Parathyroid adenoma (tissue), 2 donors: Measurements from ENCODE around the gene PGRMC2.

ENCODE experiments used
- H2AFZ ChIP-seq: fragments of 300-600 bp; sonication (generic); one replicate; pipeline ENCODE4 v1.7.0; 2017; ENCODE audit warnings: antibody characterized with exemption, mild to moderate bottlenecking
- H3K27ac ChIP-seq: fragments of 300-600 bp; sonication (generic); one replicate; pipeline ENCODE4 v1.7.0; 2017
- H3K27me3 ChIP-seq: fragments of 300-600 bp; sonication (generic); one replicate; pipeline ENCODE4 v1.7.0; 2017; ENCODE audit warnings: low read length; ENCODE audit not compliant: control insufficient read depth, insufficient read depth
- H3K36me3 ChIP-seq: fragments of 300-600 bp; sonication (generic); one replicate; pipeline ENCODE4 v1.7.0; 2017; ENCODE audit warnings: low read length; ENCODE audit not compliant: control insufficient read depth, insufficient read depth
- H3K4me1 ChIP-seq: fragments of 300-600 bp; sonication (generic); one replicate; pipeline ENCODE4 v1.7.0; 2017; ENCODE audit warnings: control low read depth
- H3K4me2 ChIP-seq: fragments of 300-600 bp; sonication (generic); one replicate; pipeline ENCODE4 v1.7.0; 2017; ENCODE audit warnings: low read length
- H3K4me3 ChIP-seq: fragments of 300-600 bp; sonication (generic); one replicate; pipeline ENCODE4 v1.7.0; 2017; ENCODE audit warnings: low read depth, low read length
- H3K79me2 ChIP-seq: fragments of 300-600 bp; sonication (generic); one replicate; pipeline ENCODE4 v1.7.0; 2017; ENCODE audit warnings: control low read depth
- H3K9ac ChIP-seq: fragments of 300-600 bp; sonication (generic); one replicate; pipeline ENCODE4 v1.7.0; 2017; ENCODE audit warnings: mild to moderate bottlenecking
- H3K9me3 ChIP-seq: fragments of 300-600 bp; sonication (generic); one replicate; pipeline ENCODE4 v1.7.0; 2017; ENCODE audit warnings: low read length; ENCODE audit not compliant: control insufficient read depth
- TF ChIP-seq, protein P1 (sequence below): fragments of 300-600 bp; sonication (generic); IDR thresholded peaks from one replicate; pipeline ENCODE4 v1.7.0; 2017; ENCODE audit warnings: antibody characterized with exemption, mild to moderate bottlenecking
- donor health status: primary hyperparathyroidism.

PGRMC2 gene

GRCh38 chr4:128322311-128322710 lies 34.7 kb upstream of the PGRMC2 start:
- no peaks in the 10 kb centered on the region for H3K79me2 ChIP-seq
- H3K4me3 ChIP-seq = no peak overlapping the region
- TF ChIP-seq, protein P1, sequence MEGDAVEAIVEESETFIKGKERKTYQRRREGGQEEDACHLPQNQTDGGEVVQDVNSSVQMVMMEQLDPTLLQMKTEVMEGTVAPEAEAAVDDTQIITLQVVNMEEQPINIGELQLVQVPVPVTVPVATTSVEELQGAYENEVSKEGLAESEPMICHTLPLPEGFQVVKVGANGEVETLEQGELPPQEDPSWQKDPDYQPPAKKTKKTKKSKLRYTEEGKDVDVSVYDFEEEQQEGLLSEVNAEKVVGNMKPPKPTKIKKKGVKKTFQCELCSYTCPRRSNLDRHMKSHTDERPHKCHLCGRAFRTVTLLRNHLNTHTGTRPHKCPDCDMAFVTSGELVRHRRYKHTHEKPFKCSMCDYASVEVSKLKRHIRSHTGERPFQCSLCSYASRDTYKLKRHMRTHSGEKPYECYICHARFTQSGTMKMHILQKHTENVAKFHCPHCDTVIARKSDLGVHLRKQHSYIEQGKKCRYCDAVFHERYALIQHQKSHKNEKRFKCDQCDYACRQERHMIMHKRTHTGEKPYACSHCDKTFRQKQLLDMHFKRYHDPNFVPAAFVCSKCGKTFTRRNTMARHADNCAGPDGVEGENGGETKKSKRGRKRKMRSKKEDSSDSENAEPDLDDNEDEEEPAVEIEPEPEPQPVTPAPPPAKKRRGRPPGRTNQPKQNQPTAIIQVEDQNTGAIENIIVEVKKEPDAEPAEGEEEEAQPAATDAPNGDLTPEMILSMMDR = no peak
- peak overlapping the region; percentile 54 for H3K27ac ChIP-seq
- no peaks in the 10 kb centered on the region for H3K27me3 ChIP-seq
- H3K9ac ChIP-seq = no peak overlapping the region
- H3K4me2 ChIP-seq = peak overlapping the region; percentile 40
- H3K4me1 ChIP-seq = peaks cover 6% of the 10 kb centered on the region
- H3K36me3 ChIP-seq = no peaks in the 10 kb centered on the region
- H3K9me3 ChIP-seq = no peaks in the 10 kb centered on the region
- H2AFZ ChIP-seq = no peak overlapping the region

DNA sequence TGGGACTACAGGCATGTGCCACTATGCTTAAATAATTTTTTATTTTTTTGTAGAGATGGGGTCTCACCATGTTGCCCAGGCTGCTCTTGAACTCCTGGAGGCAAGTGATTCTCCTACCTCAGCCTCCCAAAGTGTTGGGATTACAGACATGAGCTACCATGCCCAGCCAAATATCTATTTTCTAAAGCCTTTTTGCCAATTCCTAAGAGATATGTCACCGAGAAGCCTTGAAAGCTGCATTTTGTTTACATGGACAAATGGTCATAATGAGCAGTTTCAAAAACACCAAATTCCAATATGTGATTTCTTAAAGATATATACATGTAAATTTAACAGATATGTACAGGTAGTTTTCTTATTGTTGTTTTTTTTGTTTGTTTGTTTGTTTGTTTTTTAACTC lies 33.0 kb upstream of the PGRMC2 start:
- TF ChIP-seq, protein P1 = no peak
- Histone ChIP-seq H3K27me3 (no peaks in the 10 kb centered on the region), H3K9ac (no peak overlapping the region), H3K27ac (no peak overlapping the region), H3K4me3 (no peak overlapping the region), H3K4me2 (no peak overlapping the region), H3K79me2 (no peaks in the 10 kb centered on the region), H3K4me1 (peaks cover 6% of the 10 kb centered on the region), H3K9me3 (no peaks in the 10 kb centered on the region), H3K36me3 (no peaks in the 10 kb centered on the region), H2AFZ (no peak overlapping the region)

DNA sequence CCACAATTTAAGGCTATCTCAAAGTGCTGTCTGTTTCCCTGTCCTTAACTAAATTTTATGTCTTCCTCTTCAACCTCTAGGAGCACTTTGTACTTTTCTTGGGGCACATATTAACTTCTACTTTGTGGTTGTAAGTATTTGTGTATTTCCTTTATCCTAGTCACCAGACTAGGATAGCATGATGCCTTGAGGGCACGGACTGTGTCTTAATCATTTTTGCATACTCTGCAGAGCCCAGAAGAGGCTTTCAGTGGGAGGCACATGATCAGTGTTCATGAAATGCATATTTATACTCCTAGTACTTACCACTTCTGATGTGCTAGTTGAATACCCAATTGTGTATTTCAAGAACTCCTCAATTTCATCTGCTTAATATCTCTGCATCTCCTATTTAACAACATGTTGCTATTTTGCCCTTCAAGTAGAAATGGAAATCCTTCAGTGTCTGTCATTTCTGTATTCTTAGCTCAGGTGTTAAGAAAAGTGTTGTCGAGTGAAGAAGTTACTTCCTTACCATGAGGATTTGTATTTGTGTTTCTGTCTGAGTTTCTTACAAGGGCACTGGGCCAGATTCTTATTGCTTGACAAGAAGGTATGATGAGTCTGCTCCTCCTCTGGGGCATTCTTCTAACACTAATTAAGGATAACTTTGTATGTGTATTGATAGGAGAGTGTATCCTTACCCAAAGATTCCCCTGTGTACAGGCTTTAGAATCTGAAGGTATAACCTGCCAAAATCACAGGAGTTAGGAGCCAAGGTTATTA lies 28.3 kb upstream of the PGRMC2 start:
- Histone ChIP-seq H3K36me3 (no peaks in the 10 kb centered on the region), H3K4me1 (no peaks in the 10 kb centered on the region), H3K27me3 (no peaks in the 10 kb centered on the region), H3K4me3 (no peak overlapping the region), H3K79me2 (no peaks in the 10 kb centered on the region), H3K9me3 (no peaks in the 10 kb centered on the region), H3K9ac (no peak overlapping the region), H2AFZ (no peak overlapping the region), H3K4me2 (no peak overlapping the region), H3K27ac (no peak overlapping the region)
- TF ChIP-seq, protein P1 = no peak

GRCh38 chr4:128311659-128312403 lies 24.2 kb upstream of the PGRMC2 start:
- no peaks in the 10 kb centered on the region for H3K9me3 ChIP-seq
- no peaks in the 10 kb centered on the region for H3K27me3 ChIP-seq
- no peak overlapping the region for H2AFZ ChIP-seq
- no peak overlapping the region for H3K4me3 ChIP-seq
- peak overlapping the region; percentile 24 for H3K27ac ChIP-seq
- no peaks in the 10 kb centered on the region for H3K79me2 ChIP-seq
- peaks cover 9% of the 10 kb centered on the region for H3K4me1 ChIP-seq
- TF ChIP-seq, protein P1 = no peak
- peak overlapping the region; percentile 13 for H3K4me2 ChIP-seq
- H3K9ac ChIP-seq = no peak overlapping the region
- no peaks in the 10 kb centered on the region for H3K36me3 ChIP-seq
